ENCODE measurements around the gene HDAC4. TPM values are rescaled to one million over a fixed set of nuclear protein-coding genes. Genes with fewer than 3 reads are reported as not detected.

HDAC4 gene
- total and polyA plus RNA-seq, 2 experiments from 2014 or later: 8.1 to 41.8 TPM

DNA sequence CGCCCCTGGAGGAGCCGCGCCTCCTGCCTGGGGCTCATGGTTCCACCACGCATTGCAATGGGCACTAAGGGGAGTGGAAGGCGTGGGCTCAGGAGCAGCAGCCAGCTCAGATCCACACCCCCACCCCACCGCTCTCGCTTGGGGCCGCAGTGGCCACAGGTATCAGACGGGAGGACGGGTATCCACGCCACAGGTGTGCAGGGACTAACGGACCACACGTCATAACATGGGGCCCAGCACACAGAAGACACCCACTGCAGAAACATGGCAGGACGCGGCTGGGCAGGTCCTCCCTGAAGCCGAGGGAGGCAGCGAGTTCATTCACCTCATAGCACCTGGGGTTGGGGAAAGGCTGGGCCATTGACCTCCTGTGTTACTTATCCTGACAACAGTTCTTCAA lies 13.0 kb downstream of the HDAC4 start (continued):
- no peak for TF ChIP-seq JUNB (IDR thresholded peaks at IDR 0.05; ENCODE audit: unreplicated experiment)
- TF ChIP-seq NANOG (IDR thresholded peaks at IDR 0.05; ENCODE audit: borderline replicate concordance): no peak
- TF ChIP-seq EZH2 (IDR thresholded peaks at IDR 0.05; ENCODE audit: low read depth, unreplicated experiment): no peak
- no peak for TF ChIP-seq CTCF (conservative IDR thresholded peaks at IDR 0.05; ENCODE audit: low read depth in 2 of 2)
- TF ChIP-seq ZNF331 (CRISPR knock-in tag; IDR thresholded peaks at IDR 0.05; ENCODE audit: low read depth): no peak
- TF ChIP-seq POLR2AphosphoS5 (IDR thresholded peaks at IDR 0.05; ENCODE audit: low read depth): no peak
- TF ChIP-seq EZH2phosphoT487 (IDR thresholded peaks at IDR 0.05; ENCODE audit: unreplicated experiment): no peak

DNA sequence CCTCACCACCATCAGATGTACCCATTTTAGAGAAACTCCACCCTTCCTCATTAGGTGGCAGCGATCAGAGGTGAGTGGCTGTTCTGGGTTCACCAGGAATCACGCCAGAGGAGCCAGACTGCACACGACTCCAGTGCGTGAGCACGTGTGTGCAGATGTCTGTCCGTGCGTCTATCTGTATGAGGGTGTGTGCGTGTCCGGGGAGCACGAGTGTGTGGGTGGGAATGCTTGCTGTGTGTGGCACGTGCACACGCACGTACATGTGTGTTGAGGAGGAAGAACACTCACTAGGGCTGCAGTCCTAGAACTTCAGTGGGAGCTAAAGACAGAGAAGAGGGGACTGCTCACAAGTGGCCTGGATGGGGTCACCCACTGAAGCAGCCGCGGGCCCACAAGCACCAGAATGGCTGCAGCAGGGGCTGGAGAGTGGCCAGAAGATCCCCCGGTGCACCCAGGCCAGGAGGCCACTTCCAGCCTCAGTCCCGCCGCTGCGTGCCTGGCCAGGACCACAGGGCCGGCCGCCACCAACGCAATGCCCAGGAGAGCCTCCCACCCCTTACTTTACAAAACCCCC lies 13.9 kb downstream of the HDAC4 start:
- peaks cover 4% of the 10 kb centered on the region for H3K27me3 Mint-ChIP-seq (ENCODE audit: insufficient read depth, low read depth, poor library complexity)
- Histone ChIP-seq H3K9me2 (ENCODE audit: insufficient read depth) (no peaks in the 10 kb centered on the region), H4K20me1 (replicated peaks; ENCODE audit: insufficient read depth) (peaks cover 4% of the 10 kb centered on the region; the same call in 1 of the 2 replicates), H3K4me1 (ENCODE audit: insufficient read depth) (peaks cover 13% of the 10 kb centered on the region), H3K4me2 (no peak overlapping the region), H3K27ac (ENCODE audit: low read depth) (no peak overlapping the region), H3K36me3 (ENCODE audit: insufficient read depth) (no peaks in the 10 kb centered on the region), H3F3A (replicated peaks; ENCODE audit: low read depth) (0 out of 2 replicates have a peak, but pooled peaks cover 2% of the 10 kb centered on the region), H2AFZ (no peak overlapping the region), H3K4me3 (no peak overlapping the region), H3K79me2 (replicated peaks; ENCODE audit: insufficient read depth) (peaks cover 96% of the 10 kb centered on the region), H3K27me3 (ENCODE audit: insufficient read depth) (no peaks in the 10 kb centered on the region)
- ATAC-seq (no peak), DNase-seq (ENCODE audit: low spot score) (no peak)
- peaks cover 33% of the 10 kb centered on the region for H3K4me1 Mint-ChIP-seq
- no peaks in the 10 kb centered on the region; the same call in 2 of the 3 replicates for H3K9me3 Mint-ChIP-seq
- H3K27ac Mint-ChIP-seq: peak overlapping the region; percentile 89; the same call in 1 of the 2 replicates
- H3K4me3 Mint-ChIP-seq: no peak overlapping the region
- peaks cover 23% of the 10 kb centered on the region for H3K36me3 Mint-ChIP-seq (ENCODE audit: low read depth)
- TF ChIP-seq POLR2AphosphoS5 (IDR thresholded peaks at IDR 0.05; ENCODE audit: low read depth) (no peak), STAT1 (IDR thresholded peaks at IDR 0.05; ENCODE audit: unreplicated experiment) (no peak), NANOG (IDR thresholded peaks at IDR 0.05; ENCODE audit: borderline replicate concordance) (no peak), JUNB (IDR thresholded peaks at IDR 0.05; ENCODE audit: unreplicated experiment) (no peak)
- TF ChIP-seq, protein P1, sequence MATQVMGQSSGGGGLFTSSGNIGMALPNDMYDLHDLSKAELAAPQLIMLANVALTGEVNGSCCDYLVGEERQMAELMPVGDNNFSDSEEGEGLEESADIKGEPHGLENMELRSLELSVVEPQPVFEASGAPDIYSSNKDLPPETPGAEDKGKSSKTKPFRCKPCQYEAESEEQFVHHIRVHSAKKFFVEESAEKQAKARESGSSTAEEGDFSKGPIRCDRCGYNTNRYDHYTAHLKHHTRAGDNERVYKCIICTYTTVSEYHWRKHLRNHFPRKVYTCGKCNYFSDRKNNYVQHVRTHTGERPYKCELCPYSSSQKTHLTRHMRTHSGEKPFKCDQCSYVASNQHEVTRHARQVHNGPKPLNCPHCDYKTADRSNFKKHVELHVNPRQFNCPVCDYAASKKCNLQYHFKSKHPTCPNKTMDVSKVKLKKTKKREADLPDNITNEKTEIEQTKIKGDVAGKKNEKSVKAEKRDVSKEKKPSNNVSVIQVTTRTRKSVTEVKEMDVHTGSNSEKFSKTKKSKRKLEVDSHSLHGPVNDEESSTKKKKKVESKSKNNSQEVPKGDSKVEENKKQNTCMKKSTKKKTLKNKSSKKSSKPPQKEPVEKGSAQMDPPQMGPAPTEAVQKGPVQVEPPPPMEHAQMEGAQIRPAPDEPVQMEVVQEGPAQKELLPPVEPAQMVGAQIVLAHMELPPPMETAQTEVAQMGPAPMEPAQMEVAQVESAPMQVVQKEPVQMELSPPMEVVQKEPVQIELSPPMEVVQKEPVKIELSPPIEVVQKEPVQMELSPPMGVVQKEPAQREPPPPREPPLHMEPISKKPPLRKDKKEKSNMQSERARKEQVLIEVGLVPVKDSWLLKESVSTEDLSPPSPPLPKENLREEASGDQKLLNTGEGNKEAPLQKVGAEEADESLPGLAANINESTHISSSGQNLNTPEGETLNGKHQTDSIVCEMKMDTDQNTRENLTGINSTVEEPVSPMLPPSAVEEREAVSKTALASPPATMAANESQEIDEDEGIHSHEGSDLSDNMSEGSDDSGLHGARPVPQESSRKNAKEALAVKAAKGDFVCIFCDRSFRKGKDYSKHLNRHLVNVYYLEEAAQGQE (IDR thresholded peaks at IDR 0.05; ENCODE audit: unreplicated experiment): no peak
- TF ChIP-seq, protein P2, sequence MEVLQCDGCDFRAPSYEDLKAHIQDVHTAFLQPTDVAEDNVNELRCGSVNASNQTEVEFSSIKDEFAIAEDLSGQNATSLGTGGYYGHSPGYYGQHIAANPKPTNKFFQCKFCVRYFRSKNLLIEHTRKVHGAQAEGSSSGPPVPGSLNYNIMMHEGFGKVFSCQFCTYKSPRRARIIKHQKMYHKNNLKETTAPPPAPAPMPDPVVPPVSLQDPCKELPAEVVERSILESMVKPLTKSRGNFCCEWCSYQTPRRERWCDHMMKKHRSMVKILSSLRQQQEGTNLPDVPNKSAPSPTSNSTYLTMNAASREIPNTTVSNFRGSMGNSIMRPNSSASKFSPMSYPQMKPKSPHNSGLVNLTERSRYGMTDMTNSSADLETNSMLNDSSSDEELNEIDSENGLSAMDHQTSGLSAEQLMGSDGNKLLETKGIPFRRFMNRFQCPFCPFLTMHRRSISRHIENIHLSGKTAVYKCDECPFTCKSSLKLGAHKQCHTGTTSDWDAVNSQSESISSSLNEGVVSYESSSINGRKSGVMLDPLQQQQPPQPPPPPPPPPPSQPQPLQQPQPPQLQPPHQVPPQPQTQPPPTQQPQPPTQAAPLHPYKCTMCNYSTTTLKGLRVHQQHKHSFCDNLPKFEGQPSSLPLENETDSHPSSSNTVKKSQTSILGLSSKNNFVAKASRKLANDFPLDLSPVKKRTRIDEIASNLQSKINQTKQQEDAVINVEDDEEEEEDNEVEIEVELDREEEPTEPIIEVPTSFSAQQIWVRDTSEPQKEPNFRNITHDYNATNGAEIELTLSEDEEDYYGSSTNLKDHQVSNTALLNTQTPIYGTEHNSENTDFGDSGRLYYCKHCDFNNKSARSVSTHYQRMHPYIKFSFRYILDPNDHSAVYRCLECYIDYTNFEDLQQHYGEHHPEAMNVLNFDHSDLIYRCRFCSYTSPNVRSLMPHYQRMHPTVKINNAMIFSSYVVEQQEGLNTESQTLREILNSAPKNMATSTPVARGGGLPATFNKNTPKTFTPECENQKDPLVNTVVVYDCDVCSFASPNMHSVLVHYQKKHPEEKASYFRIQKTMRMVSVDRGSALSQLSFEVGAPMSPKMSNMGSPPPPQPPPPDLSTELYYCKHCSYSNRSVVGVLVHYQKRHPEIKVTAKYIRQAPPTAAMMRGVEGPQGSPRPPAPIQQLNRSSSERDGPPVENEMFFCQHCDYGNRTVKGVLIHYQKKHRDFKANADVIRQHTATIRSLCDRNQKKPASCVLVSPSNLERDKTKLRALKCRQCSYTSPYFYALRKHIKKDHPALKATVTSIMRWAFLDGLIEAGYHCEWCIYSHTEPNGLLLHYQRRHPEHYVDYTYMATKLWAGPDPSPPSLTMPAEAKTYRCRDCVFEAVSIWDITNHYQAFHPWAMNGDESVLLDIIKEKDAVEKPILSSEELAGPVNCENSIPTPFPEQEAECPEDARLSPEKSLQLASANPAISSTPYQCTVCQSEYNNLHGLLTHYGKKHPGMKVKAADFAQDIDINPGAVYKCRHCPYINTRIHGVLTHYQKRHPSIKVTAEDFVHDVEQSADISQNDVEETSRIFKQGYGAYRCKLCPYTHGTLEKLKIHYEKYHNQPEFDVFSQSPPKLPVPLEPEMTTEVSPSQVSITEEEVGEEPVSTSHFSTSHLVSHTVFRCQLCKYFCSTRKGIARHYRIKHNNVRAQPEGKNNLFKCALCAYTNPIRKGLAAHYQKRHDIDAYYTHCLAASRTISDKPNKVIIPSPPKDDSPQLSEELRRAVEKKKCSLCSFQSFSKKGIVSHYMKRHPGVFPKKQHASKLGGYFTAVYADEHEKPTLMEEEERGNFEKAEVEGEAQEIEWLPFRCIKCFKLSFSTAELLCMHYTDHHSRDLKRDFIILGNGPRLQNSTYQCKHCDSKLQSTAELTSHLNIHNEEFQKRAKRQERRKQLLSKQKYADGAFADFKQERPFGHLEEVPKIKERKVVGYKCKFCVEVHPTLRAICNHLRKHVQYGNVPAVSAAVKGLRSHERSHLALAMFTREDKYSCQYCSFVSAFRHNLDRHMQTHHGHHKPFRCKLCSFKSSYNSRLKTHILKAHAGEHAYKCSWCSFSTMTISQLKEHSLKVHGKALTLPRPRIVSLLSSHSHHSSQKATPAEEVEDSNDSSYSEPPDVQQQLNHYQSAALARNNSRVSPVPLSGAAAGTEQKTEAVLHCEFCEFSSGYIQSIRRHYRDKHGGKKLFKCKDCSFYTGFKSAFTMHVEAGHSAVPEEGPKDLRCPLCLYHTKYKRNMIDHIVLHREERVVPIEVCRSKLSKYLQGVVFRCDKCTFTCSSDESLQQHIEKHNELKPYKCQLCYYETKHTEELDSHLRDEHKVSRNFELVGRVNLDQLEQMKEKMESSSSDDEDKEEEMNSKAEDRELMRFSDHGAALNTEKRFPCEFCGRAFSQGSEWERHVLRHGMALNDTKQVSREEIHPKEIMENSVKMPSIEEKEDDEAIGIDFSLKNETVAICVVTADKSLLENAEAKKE (CRISPR knock-in tag; IDR thresholded peaks at IDR 0.05): no peak
- TF ChIP-seq, protein P3, sequence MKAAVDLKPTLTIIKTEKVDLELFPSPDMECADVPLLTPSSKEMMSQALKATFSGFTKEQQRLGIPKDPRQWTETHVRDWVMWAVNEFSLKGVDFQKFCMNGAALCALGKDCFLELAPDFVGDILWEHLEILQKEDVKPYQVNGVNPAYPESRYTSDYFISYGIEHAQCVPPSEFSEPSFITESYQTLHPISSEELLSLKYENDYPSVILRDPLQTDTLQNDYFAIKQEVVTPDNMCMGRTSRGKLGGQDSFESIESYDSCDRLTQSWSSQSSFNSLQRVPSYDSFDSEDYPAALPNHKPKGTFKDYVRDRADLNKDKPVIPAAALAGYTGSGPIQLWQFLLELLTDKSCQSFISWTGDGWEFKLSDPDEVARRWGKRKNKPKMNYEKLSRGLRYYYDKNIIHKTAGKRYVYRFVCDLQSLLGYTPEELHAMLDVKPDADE (IDR thresholded peaks at IDR 0.05): no peak

Data from GM23338 (cell line).